Mucosa of stomach (tissue), 1 donor: Measurements from ENCODE around the gene CYTH4.

Source experiments
- H3K27me3 ChIP-seq: one replicate; pipeline ENCODE4 v1.7.0; 2013; ENCODE audit warnings: mild to moderate bottlenecking, low read length; ENCODE audit not compliant: control insufficient read depth, insufficient read depth
- H3K36me3 ChIP-seq: one replicate; pipeline ENCODE4 v1.7.0; 2013; ENCODE audit warnings: low read length; ENCODE audit not compliant: control insufficient read depth, insufficient read depth
- H3K4me1 ChIP-seq: one replicate; pipeline ENCODE4 v1.7.0; 2013; ENCODE audit warnings: mild to moderate bottlenecking, low read length; ENCODE audit not compliant: control insufficient read depth, insufficient read depth
- H3K4me3 ChIP-seq: one replicate; pipeline ENCODE4 v1.7.0; 2013; ENCODE audit warnings: low read length
- H3K9ac ChIP-seq: one replicate; pipeline ENCODE4 v1.7.0; 2013; ENCODE audit warnings: mild to moderate bottlenecking, low read length, moderate library complexity
- H3K9me3 ChIP-seq: one replicate; pipeline ENCODE4 v1.7.0; 2013; ENCODE audit warnings: mild to moderate bottlenecking, low read length, moderate library complexity; ENCODE audit not compliant: control insufficient read depth
- donor health status: Pancreatic carcinoma.

Gene CYTH4

DNA sequence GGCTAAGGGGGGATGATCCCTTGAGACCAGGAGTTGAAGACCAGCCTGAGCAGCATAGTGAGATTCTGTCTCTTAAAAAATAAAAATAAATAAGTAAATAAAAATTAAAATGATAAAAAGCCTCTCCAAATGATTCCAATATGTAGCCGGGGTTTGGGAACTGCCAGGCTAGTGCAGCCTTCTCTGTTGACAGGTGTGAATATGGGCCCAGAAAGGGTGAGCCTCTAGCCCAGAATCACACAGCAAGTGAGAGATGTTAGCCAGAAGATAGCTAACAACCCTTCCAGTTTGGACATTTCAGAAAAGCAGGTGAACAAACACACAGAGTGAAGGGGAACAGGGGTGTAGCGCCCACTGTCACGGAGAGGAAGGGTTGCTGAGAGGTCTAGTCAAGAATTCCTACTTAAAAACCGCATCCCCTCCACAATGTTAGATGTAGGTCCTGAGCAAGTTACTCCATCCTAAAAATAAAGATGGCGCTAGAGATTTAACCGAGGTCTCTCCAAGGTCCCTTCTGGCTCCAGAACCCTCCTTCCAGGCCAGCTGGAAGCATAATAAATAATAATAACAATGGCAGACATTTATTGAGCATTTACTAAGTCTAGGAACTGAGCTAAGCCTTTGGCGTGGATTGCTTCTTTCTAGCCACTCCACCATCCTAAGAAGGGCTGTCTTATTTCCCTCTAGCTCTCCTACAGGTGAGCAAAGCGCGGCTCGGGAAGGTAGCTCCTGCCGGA is 51.6 kb downstream of the CYTH4 start:
- no peak overlapping the region for H3K9ac ChIP-seq
- H3K4me3 ChIP-seq = no peak overlapping the region
- peaks cover 46% of the 10 kb centered on the region for H3K27me3 ChIP-seq
- H3K36me3 ChIP-seq = no peaks in the 10 kb centered on the region
- H3K9me3 ChIP-seq = no peaks in the 10 kb centered on the region
- H3K4me1 ChIP-seq = peaks cover 80% of the 10 kb centered on the region

DNA sequence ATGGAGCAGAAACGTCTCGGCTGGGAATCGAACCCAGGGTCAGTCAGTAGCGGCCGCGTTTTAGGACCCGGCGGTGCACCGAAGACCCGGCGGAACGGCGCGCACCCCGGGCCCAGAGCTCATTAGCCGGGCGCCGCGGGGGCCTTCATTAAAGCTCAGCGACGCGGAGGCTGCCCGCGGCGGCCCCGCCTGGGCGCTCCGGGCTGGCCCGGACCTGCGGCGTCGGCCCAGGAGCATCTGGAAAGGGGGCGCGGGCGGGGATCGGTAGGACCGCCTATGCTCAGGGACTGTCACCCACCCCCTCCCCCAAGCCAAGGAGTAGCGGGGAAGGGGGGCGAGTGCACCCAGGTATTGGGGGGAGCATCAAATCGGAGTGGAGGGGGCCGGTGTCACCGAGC is 52.2 kb downstream of the CYTH4 start:
- Histone ChIP-seq H3K27me3 (peaks cover 46% of the 10 kb centered on the region), H3K4me1 (peaks cover 82% of the 10 kb centered on the region), H3K9me3 (no peaks in the 10 kb centered on the region), H3K4me3 (no peak overlapping the region), H3K36me3 (no peaks in the 10 kb centered on the region), H3K9ac (no peak overlapping the region)

- Histone ChIP-seq H3K9me3 (no peaks in the 10 kb centered on the region), H3K4me3 (no peak overlapping the region), H3K36me3 (no peaks in the 10 kb centered on the region), H3K27me3 (peaks cover 46% of the 10 kb centered on the region), H3K4me1 (peaks cover 75% of the 10 kb centered on the region), H3K9ac (no peak overlapping the region)
Observed at GRCh38 chr22:37334859-37335805, 52.8 kb downstream of the CYTH4 start.

- no peak overlapping the region for H3K9ac ChIP-seq
- peaks cover 69% of the 10 kb centered on the region for H3K4me1 ChIP-seq
- H3K4me3 ChIP-seq = no peak overlapping the region
- peaks cover 46% of the 10 kb centered on the region for H3K27me3 ChIP-seq
- H3K9me3 ChIP-seq = no peaks in the 10 kb centered on the region
- no peaks in the 10 kb centered on the region for H3K36me3 ChIP-seq
Observed at GRCh38 chr22:37335806-37336199, 53.5 kb downstream of the CYTH4 start.

DNA sequence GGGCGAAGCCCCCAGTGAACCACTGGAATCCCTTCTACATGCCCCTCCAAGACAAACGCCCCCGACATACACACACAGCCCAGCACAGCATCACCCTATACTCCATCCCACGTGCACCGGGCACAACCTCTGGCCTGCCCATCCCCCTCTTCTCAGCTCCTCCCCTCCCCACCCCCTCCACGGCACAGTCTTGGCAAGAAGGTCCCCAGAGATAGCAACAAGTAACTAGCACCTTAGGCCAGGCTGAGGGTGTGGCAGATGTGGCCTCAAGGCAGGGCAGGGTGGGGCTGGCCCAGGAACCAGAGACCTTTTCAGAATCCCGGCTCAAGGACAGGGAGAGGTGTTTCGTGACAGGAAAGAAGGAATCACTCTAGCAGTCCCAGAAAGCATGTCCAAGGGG is 54.3 kb downstream of the CYTH4 start:
- Histone ChIP-seq H3K4me1 (peaks cover 61% of the 10 kb centered on the region), H3K27me3 (peaks cover 40% of the 10 kb centered on the region), H3K4me3 (no peak overlapping the region), H3K9me3 (no peaks in the 10 kb centered on the region), H3K9ac (no peak overlapping the region), H3K36me3 (no peaks in the 10 kb centered on the region)

GRCh38 chr22:37337204-37337943 is 55.1 kb downstream of the CYTH4 start:
- Histone ChIP-seq H3K36me3 (no peaks in the 10 kb centered on the region), H3K9me3 (no peaks in the 10 kb centered on the region), H3K9ac (no peak overlapping the region), H3K4me3 (no peak overlapping the region), H3K27me3 (peaks cover 32% of the 10 kb centered on the region), H3K4me1 (peaks cover 53% of the 10 kb centered on the region)

GRCh38 chr22:37338539-37339246 is 56.4 kb downstream of the CYTH4 start:
- Histone ChIP-seq H3K9me3 (no peaks in the 10 kb centered on the region), H3K4me3 (no peak overlapping the region), H3K27me3 (peaks cover 21% of the 10 kb centered on the region), H3K36me3 (no peaks in the 10 kb centered on the region), H3K4me1 (peaks cover 53% of the 10 kb centered on the region), H3K9ac (no peak overlapping the region)

GRCh38 chr22:37340331-37341262 is 58.3 kb downstream of the CYTH4 start:
- H3K27me3 ChIP-seq = peaks cover 3% of the 10 kb centered on the region
- H3K9me3 ChIP-seq = no peaks in the 10 kb centered on the region
- no peaks in the 10 kb centered on the region for H3K36me3 ChIP-seq
- H3K4me1 ChIP-seq = peaks cover 39% of the 10 kb centered on the region
- H3K4me3 ChIP-seq = no peak overlapping the region
- H3K9ac ChIP-seq = no peak overlapping the region

GRCh38 chr22:37342065-37342464 is 59.8 kb downstream of the CYTH4 start:
- Histone ChIP-seq H3K9ac (no peak overlapping the region), H3K36me3 (no peaks in the 10 kb centered on the region), H3K27me3 (peaks cover 3% of the 10 kb centered on the region), H3K4me3 (no peak overlapping the region), H3K4me1 (peaks cover 37% of the 10 kb centered on the region), H3K9me3 (no peaks in the 10 kb centered on the region)

DNA sequence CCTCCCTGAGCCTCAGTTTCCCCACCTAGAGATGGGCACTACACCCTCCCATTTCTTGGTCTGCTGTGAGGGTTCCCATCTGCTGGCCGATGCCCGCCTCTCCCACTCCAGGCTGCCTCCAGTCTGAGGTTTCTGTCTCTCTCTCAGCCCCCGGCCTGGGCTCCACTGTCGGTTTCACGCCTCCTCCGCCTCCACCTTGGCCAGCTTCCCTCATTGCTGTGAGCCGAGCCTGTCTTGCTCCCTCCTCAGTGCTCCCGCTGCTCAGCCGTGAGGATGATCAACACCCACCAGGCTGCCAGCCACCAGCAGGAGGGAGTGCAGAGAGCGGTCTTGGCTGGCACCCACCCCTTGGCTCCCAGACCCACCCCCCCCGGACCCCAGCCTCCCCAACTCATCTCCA is 61.0 kb downstream of the CYTH4 start:
- Histone ChIP-seq H3K36me3 (no peaks in the 10 kb centered on the region), H3K27me3 (no peaks in the 10 kb centered on the region), H3K4me3 (no peak overlapping the region), H3K4me1 (peaks cover 24% of the 10 kb centered on the region), H3K9ac (no peak overlapping the region), H3K9me3 (no peaks in the 10 kb centered on the region)
